Heart left ventricle (tissue), 16 donors: ENCODE data around the gene DNAJC17. TPM values are rescaled to one million over a fixed set of nuclear protein-coding genes. Genes with fewer than 3 reads are reported as not detected.

Source experiments
- ATAC-seq, 4 donors: fragments of 200-7000 bp; cut with Tn5 transposase; one replicate each; pipeline ENCODE4 v1.9.1; 2020 to 2022; ENCODE audit warnings: moderate library complexity in 4 of 4, mild to moderate bottlenecking in 3 of 4, moderate number of reproducible peaks in 1 of 4
- DNase-seq, 5 donors: peaks; one replicate each; pipeline ENCODE4 v3.0.0-alpha.2; 2020
- H3K27ac ChIP-seq, 12 donors: fragments of 200-600 bp; sonication (generic) in 4 of 12; one replicate each; pipeline versions ENCODE4 v1.5.0 to v1.8.0; 2016 to 2022; ENCODE audit warnings: mild to moderate bottlenecking in 2 of 12
- H3K27me3 ChIP-seq, 9 donors: fragments of 200-600 bp; sonication (generic) in 2 of 9; one replicate each; pipeline versions ENCODE4 v1.5.1 to v1.8.0; 2016 to 2022; ENCODE audit warnings: mild to moderate bottlenecking in 3 of 9
- H3K36me3 ChIP-seq, 9 donors: fragments of 200-600 bp; sonication (generic) in 2 of 9; one replicate each; pipeline versions ENCODE4 v1.5.0 to v1.8.0; 2018 to 2022; ENCODE audit warnings: mild to moderate bottlenecking in 2 of 9
- H3K4me1 ChIP-seq, 12 donors: fragments of 200-600 bp; sonication (generic) in 4 of 12; one replicate each; pipeline versions ENCODE4 v1.5.0 to v1.8.0; 2016 to 2022; ENCODE audit warnings: mild to moderate bottlenecking in 3 of 12
- H3K4me3 ChIP-seq, 12 donors: fragments of 200-600 bp; sonication (generic) in 4 of 12; one replicate each; pipeline versions ENCODE4 v1.5.0 to v1.8.0; 2017 to 2022; ENCODE audit warnings: mild to moderate bottlenecking in 9 of 12, moderate library complexity in 4 of 12
- H3K9me3 ChIP-seq, 12 donors: fragments of 200-600 bp; sonication (generic) in 4 of 12; one replicate each; pipeline versions ENCODE4 v1.5.0 to v1.8.0; 2016 to 2022; ENCODE audit warnings: mild to moderate bottlenecking in 1 of 12
- POLR2A ChIP-seq, 2 donors: fragments of 450-650 bp; IDR thresholded peaks; one replicate each; pipeline ENCODE4 v1.6.1; 2017; ENCODE audit warnings: antibody characterized with exemption in 2 of 2, mild to moderate bottlenecking in 2 of 2, moderate library complexity in 2 of 2
- WGBS, 4 donors: extraction: QIAGEN DNeasy Blood & Tissue Kit in 2 of 4; methylation state at CpG; one replicate each; pipeline versions ENCODE4 v1.1.5 to v1.1.7; 2013 to 2018; 5-methylcytosine and 5-hydroxymethylcytosine counted together
- intact Hi-C, 10 donors: fragments of 100-400 bp; cut with DNase I; formaldehyde crosslinking; loops; one replicate each; pipeline versions ENCODE4 v1.11.1 to v1.14.2; 2022
- polyA plus RNA-seq, 2 donors: library from polyadenylated mRNA; stranded (reverse); fragments of 200-250 nt; gene quantifications; one replicate each; pipeline ENCODE4 v1.2.3, GENCODE V29; 2013
- total RNA-seq, 9 donors: library from RNA; depleted of rRNA in 2 of 9; stranded (reverse); fragments of >200 nt in 2 of 9; fragmentation: NEBNext Ultra II Directional in 3 of 9; extraction: Animal tissue kit (Norgen Biotek cat#: 25700) in 3 of 9; gene quantifications; one replicate each; pipeline versions ENCODE4 v1.1.0 to v1.2.4, GENCODE V29; 2016 to 2023
- TF ChIP-seq, protein P1 (sequence below), 12 donors: fragments of 200-600 bp; sonication (generic) in 4 of 12; IDR thresholded peaks; one replicate each; pipeline versions ENCODE4 v1.5.0 to v1.8.0; 2018 to 2022; ENCODE audit warnings: antibody characterized with exemption in 12 of 12, mild to moderate bottlenecking in 5 of 12
- donor health status: ischemic (EF 13 %, LVEDD 7.1; RV severe dilation, severe dysfunction).
- donor health status: healthy with polysubstance abuse.
- donor health status: DM: no; HTN: yes; CAD: no.
- donor health status: DM: no; HTN: no; CAD: no.
- donor health status: ischemic (EF 25% LVEDD 6.9; RV normal size, moderate dysfunction).
- donor health status: ischemic (EF 25% LVEDD 5.7; RV mildly dilated, moderate dysfunction).
- donor health status: healthy.
- donor health status: DM: yes; HTN: yes; CAD: no.
- donor health status: ischemic (EF 35%, LVEDD 5.7; RV mildly dilated, moderate dysfunction).
- donor health status: nonischemic (EF 11% LVEDD 7.7; RV severe dilation, severe dysfunction).
- donor health status: DM: yes; HTN: yes; CAD: no.
- donor health status: PGD.
- donor health status: ischemic (EF 29% LVEDD 5.4; RV normal size, mild dysfunction).
- donor health status: nonischemic (EF 23%, LVEDD 6.1; RV moderate dilation, normal function).

DNAJC17 gene
- total and polyA plus RNA-seq, 11 donors, result 7.6 to 29.9 (median 15.7) TPM

DNA sequence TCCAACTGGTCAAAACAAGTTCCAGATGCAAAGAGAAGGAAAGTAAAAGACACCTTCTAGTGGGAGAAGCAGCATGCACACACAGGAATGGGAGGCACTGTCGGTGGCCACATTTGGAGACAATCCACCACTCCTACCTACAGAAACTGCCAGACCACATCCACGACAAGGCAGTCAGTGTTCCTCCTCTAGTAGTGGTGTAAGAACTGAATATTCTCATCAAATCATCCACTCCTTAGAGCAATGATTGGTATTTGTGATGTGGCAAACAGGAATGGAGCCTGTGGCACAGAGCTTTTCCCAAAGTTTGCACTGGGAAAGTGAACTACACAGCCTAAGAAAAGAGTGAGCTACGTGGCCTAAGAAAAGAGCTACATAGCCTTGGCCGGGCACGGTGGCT is 31.5 kb upstream of the DNAJC17 start:
- DNase-seq, result no peak
- ATAC-seq, result no peak
- no peak overlapping the region for H3K27ac ChIP-seq
- no peak for TF ChIP-seq POLR2A (IDR thresholded peaks at IDR 0.05)
- TF ChIP-seq, protein P1, sequence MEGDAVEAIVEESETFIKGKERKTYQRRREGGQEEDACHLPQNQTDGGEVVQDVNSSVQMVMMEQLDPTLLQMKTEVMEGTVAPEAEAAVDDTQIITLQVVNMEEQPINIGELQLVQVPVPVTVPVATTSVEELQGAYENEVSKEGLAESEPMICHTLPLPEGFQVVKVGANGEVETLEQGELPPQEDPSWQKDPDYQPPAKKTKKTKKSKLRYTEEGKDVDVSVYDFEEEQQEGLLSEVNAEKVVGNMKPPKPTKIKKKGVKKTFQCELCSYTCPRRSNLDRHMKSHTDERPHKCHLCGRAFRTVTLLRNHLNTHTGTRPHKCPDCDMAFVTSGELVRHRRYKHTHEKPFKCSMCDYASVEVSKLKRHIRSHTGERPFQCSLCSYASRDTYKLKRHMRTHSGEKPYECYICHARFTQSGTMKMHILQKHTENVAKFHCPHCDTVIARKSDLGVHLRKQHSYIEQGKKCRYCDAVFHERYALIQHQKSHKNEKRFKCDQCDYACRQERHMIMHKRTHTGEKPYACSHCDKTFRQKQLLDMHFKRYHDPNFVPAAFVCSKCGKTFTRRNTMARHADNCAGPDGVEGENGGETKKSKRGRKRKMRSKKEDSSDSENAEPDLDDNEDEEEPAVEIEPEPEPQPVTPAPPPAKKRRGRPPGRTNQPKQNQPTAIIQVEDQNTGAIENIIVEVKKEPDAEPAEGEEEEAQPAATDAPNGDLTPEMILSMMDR (IDR thresholded peaks at IDR 0.05), result no peak
- peaks cover 0 to 9% (median 2%) of the 10 kb centered on the region in 9 donors for H3K27me3 ChIP-seq
- no peaks in the 10 kb centered on the region for H3K9me3 ChIP-seq
- peaks cover 0 to 5% (median 0%) of the 10 kb centered on the region in 12 donors for H3K4me1 ChIP-seq
- H3K36me3 ChIP-seq, result no peaks in the 10 kb centered on the region
- intact Hi-C loops, result no loop called here
- 82 to 88% (median 86%) methylated on average over 5 of the region's 5 CpGs for WGBS, 4 donors
- H3K4me3 ChIP-seq, result no peak overlapping the region

DNA sequence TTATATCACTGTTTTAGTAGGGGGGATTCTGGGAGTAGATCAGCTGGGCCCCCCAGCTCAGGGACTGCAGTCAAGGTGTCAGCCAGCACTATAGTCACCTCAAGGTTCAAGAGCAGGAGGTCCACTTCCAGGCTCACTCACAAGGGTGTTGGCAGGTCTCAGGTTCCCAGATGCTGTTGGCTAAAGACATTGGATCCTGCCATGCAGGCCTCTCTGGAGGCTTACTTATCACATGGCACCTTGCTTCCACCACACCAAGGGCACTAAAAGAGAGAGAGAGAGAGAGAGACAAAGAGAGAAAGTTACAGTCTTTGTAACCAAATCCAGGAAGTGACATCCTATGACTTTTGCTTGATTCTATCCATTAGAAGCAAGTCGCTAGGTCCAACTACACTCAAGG is 28.7 kb upstream of the DNAJC17 start:
- 84 to 94% (median 93%) methylated on average over 1 of the region's 1 CpG for WGBS, 4 donors
- Histone ChIP-seq H3K36me3 (no peaks in the 10 kb centered on the region), H3K9me3 (no peaks in the 10 kb centered on the region), H3K27ac (no peak overlapping the region), H3K4me1 (no peaks in the 10 kb centered on the region), H3K4me3 (no peak overlapping the region), H3K27me3 (no peaks in the 10 kb centered on the region)
- no peak for TF ChIP-seq POLR2A (IDR thresholded peaks at IDR 0.05)
- TF ChIP-seq, protein P1 (IDR thresholded peaks at IDR 0.05), result no peak
- intact Hi-C loops, result no loop called here
- ATAC-seq (no peak), DNase-seq (no peak)

DNA sequence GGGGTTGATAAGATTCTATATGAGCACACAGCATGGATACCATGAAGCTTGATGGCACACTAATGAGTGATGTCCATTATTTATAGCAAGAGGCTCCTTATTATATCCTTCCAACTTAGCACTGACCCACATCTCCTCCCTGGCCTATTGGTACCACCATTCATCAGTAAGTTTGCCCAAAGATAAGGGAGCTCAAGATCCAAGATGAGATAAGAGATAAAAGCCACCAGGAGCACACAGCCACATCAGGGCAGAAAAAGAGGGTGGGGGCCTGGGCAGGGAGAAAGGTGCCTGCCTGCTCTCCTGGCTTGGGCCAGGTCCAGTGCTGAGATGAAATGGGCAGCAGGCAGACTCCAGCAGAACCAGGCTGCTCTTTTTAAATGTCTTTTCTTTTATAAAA is 25.6 kb upstream of the DNAJC17 start:
- TF ChIP-seq POLR2A (IDR thresholded peaks at IDR 0.05), result no peak
- TF ChIP-seq, protein P1 (IDR thresholded peaks at IDR 0.05), result no peak
- Histone ChIP-seq H3K36me3 (no peaks in the 10 kb centered on the region), H3K27me3 (no peaks in the 10 kb centered on the region), H3K4me3 (no peak overlapping the region), H3K4me1 (no peaks in the 10 kb centered on the region), H3K27ac (no peak overlapping the region), H3K9me3 (no peaks in the 10 kb centered on the region)
- intact Hi-C loops, result no loop called here
- ATAC-seq (no peak), DNase-seq (no peak)

GRCh38 chr15:40831861-40832260 is 24.6 kb upstream of the DNAJC17 start:
- WGBS, 4 donors, result 69 to 75% (median 72%) methylated on average over 1 of the region's 1 CpG
- Histone ChIP-seq H3K27ac (no peak overlapping the region), H3K36me3 (no peaks in the 10 kb centered on the region), H3K9me3 (no peaks in the 10 kb centered on the region), H3K4me3 (no peak overlapping the region), H3K4me1 (no peaks in the 10 kb centered on the region), H3K27me3 (no peaks in the 10 kb centered on the region)
- TF ChIP-seq, protein P1 (IDR thresholded peaks at IDR 0.05), result no peak
- TF ChIP-seq POLR2A (IDR thresholded peaks at IDR 0.05), result no peak
- DNase-seq (no peak), ATAC-seq (no peak)
- intact Hi-C loops, result no loop called here
